HepG2 (cell line): ENCODE data around the gene ANKRD60. TPM values are rescaled to one million over a fixed set of nuclear protein-coding genes. Genes with fewer than 3 reads are reported as not detected.

ENCODE experiments used
- ATAC-seq: fragments of 200-7000 bp; cut with Tn5 transposase; 3 replicates; pipeline ENCODE4 v1.9.1; 2020; ENCODE audit warnings: mild to moderate bottlenecking, moderate library complexity
- BruUV-seq: library from RNA; stranded (reverse); fragments of 400-500 nt; replicated peaks from 2 replicates; lab custom pipeline; 2021; lab: Mats Ljungman, UMichigan
- CTCF ChIA-PET: fragments of 300-600 bp; formaldehyde crosslinking; extraction: SDS; loops from one replicate; lab custom pipeline; 2021; ENCODE audit warnings: low total read pairs, inconsistent platforms, low intra/inter-chr PET ratio; lab: Yijun Ruan, JAX
- POLR2A ChIA-PET: fragments of 350-600 bp; sonication (Branson Sonifier 250); formaldehyde crosslinking; loops from one replicate; lab custom pipeline; 2020; ENCODE audit warnings: antibody characterized with exemption, inconsistent platforms; lab: Yijun Ruan, JAX
- DNase-seq: peaks from one replicate; pipeline ENCODE4 v3.0.0-alpha.2; 2015; ENCODE audit warnings: low spot score
- FAIRE-seq: peaks from 3 replicates; lab custom pipeline; 2011; peaks lifted over from hg19 to GRCh38; lab: Jason Lieb, UNC
- H2AFZ ChIP-seq: one replicate; pipeline ENCODE4 v1.6.1; 2011; ENCODE audit warnings: low read length, inconsistent platforms
- H3K27ac ChIP-seq: fragments of 300-600 bp; 3 replicates; pipeline ENCODE4 v1.8.0; 2011; ENCODE audit warnings: mixed run types, mild to moderate bottlenecking, mixed read lengths, low read length, inconsistent platforms; ENCODE audit not compliant: insufficient read depth; ENCODE audit errors: extremely low read length
- H3K27me3 ChIP-seq, 2 experiments: fragments of 200-600 bp in 1 of 2; 2 replicates in 1 of 2; 3 replicates in 1 of 2; pipeline versions ENCODE4 v1.6.0 to v1.8.0; 2011; ENCODE audit warnings: low read length in 2 of 2, mild to moderate bottlenecking in 2 of 2, moderate library complexity in 2 of 2, inconsistent platforms in 1 of 2; ENCODE audit not compliant: insufficient read depth in 2 of 2, control insufficient read depth in 1 of 2
- H3K36me3 ChIP-seq, 2 experiments: fragments of 200-600 bp in 1 of 2; replicated peaks in 1 of 2; 2 replicates in 1 of 2; 3 replicates in 1 of 2; pipeline versions ENCODE4 v1.5.1 to v1.8.0; 2011; ENCODE audit warnings: low read length in 2 of 2, inconsistent platforms in 1 of 2; ENCODE audit not compliant: insufficient read depth in 2 of 2, control insufficient read depth in 1 of 2
- H3K4me1 ChIP-seq: 2 replicates; pipeline ENCODE4 v1.5.1; 2012; ENCODE audit warnings: low read length, inconsistent platforms; ENCODE audit not compliant: insufficient read depth
- H3K4me2 ChIP-seq: 2 replicates; pipeline ENCODE4 v1.6.0; 2011; ENCODE audit warnings: low read depth, low read length, inconsistent platforms
- H3K4me3 ChIP-seq, 3 experiments: fragments of 200-600 bp in 1 of 3; sonication (generic), shearing (Covaris generic) in 1 of 3; replicated peaks in 1 of 3; 2 replicates each; pipeline ENCODE4 v1.5.1; 2011 to 2016; ENCODE audit warnings: low read length in 3 of 3, inconsistent platforms in 2 of 3, low read depth in 2 of 3, mild to moderate bottlenecking in 2 of 3, control low read depth in 1 of 3, mixed read lengths in 1 of 3; ENCODE audit not compliant: insufficient read depth in 1 of 3
- H3K79me2 ChIP-seq: one replicate; pipeline ENCODE4 v1.6.1; 2011; ENCODE audit warnings: low read length, inconsistent platforms; ENCODE audit not compliant: insufficient read depth
- H3K9ac ChIP-seq: 2 replicates; pipeline ENCODE4 v1.6.0; 2011; ENCODE audit warnings: mild to moderate bottlenecking, low read depth, low read length, inconsistent platforms; ENCODE audit not compliant: insufficient read depth
- H3K9me3 ChIP-seq: 2 replicates; pipeline ENCODE4 v1.5.1; 2012; ENCODE audit warnings: mild to moderate bottlenecking, low read length
- H4K20me1 ChIP-seq: 2 replicates; pipeline ENCODE4 v1.6.0; 2011; ENCODE audit warnings: inconsistent platforms, mild to moderate bottlenecking, low read length, moderate library complexity; ENCODE audit not compliant: insufficient read depth
- CHD2 ChIP-seq: IDR thresholded peaks from 2 replicates; pipeline ENCODE4 v1.6.1; 2011; ENCODE audit warnings: low read depth, low read length, improper control_type of control experiment
- MEF2D ChIP-seq: sonication (generic); formaldehyde crosslinking; IDR thresholded peaks from 2 replicates; pipeline ENCODE4 v1.5.1; 2020; ENCODE audit warnings: mild to moderate bottlenecking, missing genetic modification reagents
- MXD4 ChIP-seq: IDR thresholded peaks from 2 replicates; pipeline ENCODE4 v1.6.1; 2016; ENCODE audit warnings: mild to moderate bottlenecking, missing biosample characterization, missing genetic modification reagents
- PBX3 ChIP-seq: sonication (generic); formaldehyde crosslinking; IDR thresholded peaks from 2 replicates; pipeline ENCODE4 v1.8.1; 2023; ENCODE audit warnings: missing genetic modification reagents, inconsistent platforms, borderline replicate concordance
- STAG1 ChIP-seq: sonication (generic); formaldehyde crosslinking; IDR thresholded peaks from 2 replicates; pipeline ENCODE4 v1.4.0; 2020; ENCODE audit warnings: missing genetic modification reagents
- ZNF224 ChIP-seq: sonication (generic); formaldehyde crosslinking; IDR thresholded peaks from 2 replicates; pipeline ENCODE4 v1.5.0; 2020; ENCODE audit warnings: mild to moderate bottlenecking, missing genetic modification reagents
- ZNF552 ChIP-seq: sonication (generic); formaldehyde crosslinking; IDR thresholded peaks from 2 replicates; pipeline ENCODE4 v1.9.0; 2022; ENCODE audit warnings: missing genetic modification reagents, mild to moderate bottlenecking, borderline replicate concordance
- ZNF660 ChIP-seq: sonication (generic); formaldehyde crosslinking; IDR thresholded peaks from 2 replicates; pipeline ENCODE4 v1.5.1; 2020; ENCODE audit warnings: mild to moderate bottlenecking, low read depth, missing genetic modification reagents, borderline replicate concordance
- ZNF670 ChIP-seq: sonication (generic); formaldehyde crosslinking; IDR thresholded peaks from 2 replicates; pipeline ENCODE4 v1.8.0; 2022; ENCODE audit warnings: mild to moderate bottlenecking, missing genetic modification reagents, borderline replicate concordance
- ZNF772 ChIP-seq: sonication (generic); formaldehyde crosslinking; IDR thresholded peaks from 2 replicates; pipeline ENCODE4 v1.5.0; 2020; ENCODE audit warnings: mild to moderate bottlenecking, missing genetic modification reagents
- ZNF790 ChIP-seq: sonication (generic); formaldehyde crosslinking; IDR thresholded peaks from 2 replicates; pipeline ENCODE4 v1.8.0; 2022; ENCODE audit warnings: missing genetic modification reagents, mild to moderate bottlenecking, borderline replicate concordance
- WGBS: methylation state at CpG from one replicate; pipeline ENCODE4 v1.1.6; 2017; ENCODE audit warnings: low lambda C conversion rate; 5-methylcytosine and 5-hydroxymethylcytosine counted together
- in situ Hi-C: cut with HindIII; loops from 2 replicates; pipeline ENCODE4 v1.10.0; 2017; ENCODE audit warnings: low pct_unique_long_range_greater_than_20kb; ENCODE audit not compliant: extremely low pct_ligation_motif_present
- intact Hi-C: fragments of 100-400 bp; cut with micrococcal nuclease; formaldehyde crosslinking; loops from one replicate; pipeline ENCODE4 v1.10.0; 2022; ENCODE audit not compliant: unreplicated experiment
- polyA plus RNA-seq, 8 experiments: library from polyadenylated mRNA; depleted of rRNA in 3 of 8; stranded (reverse) in 7 of 8; unstranded in 1 of 8; fragments of >200 nt; fragmentation: Illumina TruSeq in 4 of 8; extraction: Trizol in 4 of 8; gene quantifications; 2 replicates each; pipeline versions ENCODE4 v1.2.1 to v1.2.3, GENCODE V29; 2011 to 2016; ENCODE audit warnings: low read depth in 4 of 8, missing spikeins in 1 of 8, mixed read lengths in 1 of 8; ENCODE audit not compliant: insufficient read depth in 1 of 8
- total RNA-seq, 5 experiments: library from RNA; depleted of rRNA; stranded (reverse); fragments of >200 nt; fragmentation: Illumina TruSeq; extraction: Trizol; gene quantifications; 2 replicates each; pipeline ENCODE4 v1.2.3, GENCODE V29; 2016; ENCODE audit warnings: low read depth in 1 of 5
- TF ChIP-seq, protein P1 (sequence below): sonication (generic); formaldehyde crosslinking; IDR thresholded peaks from 2 replicates; pipeline ENCODE4 v1.9.0; 2021; ENCODE audit warnings: missing genetic modification reagents, borderline replicate concordance

The ANKRD60 gene
- total and polyA plus RNA-seq, 2 of the 13 experiments (the other 11 are each of a cell fraction or from before 2014, with no cell fraction given): not detected

DNA sequence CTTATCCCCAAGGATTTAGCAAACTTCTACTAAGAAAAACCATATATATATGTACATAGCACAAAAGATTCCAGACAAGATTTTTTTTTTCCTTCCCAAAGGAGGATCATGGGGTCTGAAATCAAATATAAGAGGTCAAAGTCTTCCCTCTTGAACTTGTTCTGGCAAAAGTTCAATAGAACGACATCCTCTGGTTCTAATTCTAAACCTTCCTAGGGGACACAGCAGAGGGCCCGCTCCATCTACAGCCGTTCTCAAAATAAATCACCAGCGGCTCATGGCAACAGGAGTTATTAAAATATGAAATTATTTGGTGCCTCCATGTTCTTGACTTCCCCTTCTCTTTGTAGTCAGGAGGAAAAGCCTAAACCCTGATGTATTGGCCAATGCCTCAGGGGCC is 29.0 kb downstream of the ANKRD60 start:
- intact Hi-C loops (no loop called here), in situ Hi-C loops (no loop called here)
- ChIA-PET POLR2A (no interaction called here), CTCF (no interaction called here)
- no peaks in the 10 kb centered on the region for H3K79me2 ChIP-seq
- H3K4me2 ChIP-seq: no peak overlapping the region
- H3K36me3 ChIP-seq: no peaks in the 10 kb centered on the region
- DNase-seq: no peak
- no TSS peak for BruUV-seq
- ATAC-seq: no peak
- H3K27me3 ChIP-seq: peaks cover 8 to 53% of the 10 kb centered on the region in 2 experiments; a peak in 4 of 5 replicates
- no peak overlapping the region for H3K27ac ChIP-seq
- H3K9me3 ChIP-seq: peaks cover 6% of the 10 kb centered on the region
- H2AFZ ChIP-seq: no peak overlapping the region
- 33% methylated on average over 4 of the region's 4 CpGs for WGBS
- TF ChIP-seq PBX3 (CRISPR knock-in tag) (no peak), ZNF660 (no peak), ZNF670 (no peak), ZNF552 (CRISPR knock-in tag) (no peak)
- no peak overlapping the region for H3K9ac ChIP-seq
- no peaks in the 10 kb centered on the region for H4K20me1 ChIP-seq
- H3K4me1 ChIP-seq: no peaks in the 10 kb centered on the region
- no peak for FAIRE-seq
- no peak overlapping the region for H3K4me3 ChIP-seq

- in situ Hi-C loops (no loop called here), intact Hi-C loops (no loop called here)
- Histone ChIP-seq H4K20me1 (no peaks in the 10 kb centered on the region), H3K9me3 (peaks cover 6% of the 10 kb centered on the region), H3K27ac (no peak overlapping the region), H3K4me2 (no peak overlapping the region), H2AFZ (no peak overlapping the region), H3K4me3 (no peak overlapping the region), H3K36me3 (no peaks in the 10 kb centered on the region), H3K79me2 (no peaks in the 10 kb centered on the region), H3K4me1 (no peaks in the 10 kb centered on the region), H3K27me3 (peaks cover 8 to 50% of the 10 kb centered on the region in 2 experiments; a peak in 4 of 5 replicates), H3K9ac (no peak overlapping the region)
- WGBS: 17% methylated on average over 9 of the region's 9 CpGs
- ChIA-PET CTCF (no interaction called here), POLR2A (no interaction called here)
- ATAC-seq (no peak), FAIRE-seq (no peak), DNase-seq (no peak)
- no TSS peak for BruUV-seq
- TF ChIP-seq ZNF772 (no peak), STAG1 (no peak), ZNF790 (CRISPR knock-in tag) (no peak), MEF2D (no peak), MXD4 (CRISPR knock-in tag) (no peak), CHD2 (no peak), ZNF224 (no peak)
- TF ChIP-seq, protein P1, sequence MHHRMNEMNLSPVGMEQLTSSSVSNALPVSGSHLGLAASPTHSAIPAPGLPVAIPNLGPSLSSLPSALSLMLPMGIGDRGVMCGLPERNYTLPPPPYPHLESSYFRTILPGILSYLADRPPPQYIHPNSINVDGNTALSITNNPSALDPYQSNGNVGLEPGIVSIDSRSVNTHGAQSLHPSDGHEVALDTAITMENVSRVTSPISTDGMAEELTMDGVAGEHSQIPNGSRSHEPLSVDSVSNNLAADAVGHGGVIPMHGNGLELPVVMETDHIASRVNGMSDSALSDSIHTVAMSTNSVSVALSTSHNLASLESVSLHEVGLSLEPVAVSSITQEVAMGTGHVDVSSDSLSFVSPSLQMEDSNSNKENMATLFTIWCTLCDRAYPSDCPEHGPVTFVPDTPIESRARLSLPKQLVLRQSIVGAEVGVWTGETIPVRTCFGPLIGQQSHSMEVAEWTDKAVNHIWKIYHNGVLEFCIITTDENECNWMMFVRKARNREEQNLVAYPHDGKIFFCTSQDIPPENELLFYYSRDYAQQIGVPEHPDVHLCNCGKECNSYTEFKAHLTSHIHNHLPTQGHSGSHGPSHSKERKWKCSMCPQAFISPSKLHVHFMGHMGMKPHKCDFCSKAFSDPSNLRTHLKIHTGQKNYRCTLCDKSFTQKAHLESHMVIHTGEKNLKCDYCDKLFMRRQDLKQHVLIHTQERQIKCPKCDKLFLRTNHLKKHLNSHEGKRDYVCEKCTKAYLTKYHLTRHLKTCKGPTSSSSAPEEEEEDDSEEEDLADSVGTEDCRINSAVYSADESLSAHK: no peak
These were observed 29.5 kb downstream of the ANKRD60 start for GRCh38 chr20:58198901-58199355.
